MM.1S (cell line): ENCODE data around the gene ATP1A2.

Source experiments
- DNase-seq: peaks from one replicate; pipeline ENCODE4 v3.0.0-alpha.2; 2015
- H2AFZ ChIP-seq: fragments of 300-600 bp; sonication (generic); 2 replicates; pipeline ENCODE4 v1.6.0; 2016; ENCODE audit warnings: antibody characterized with exemption, low read length
- H3F3A ChIP-seq: fragments of 300-600 bp; sonication (generic); 2 replicates; pipeline ENCODE4 v1.6.1; 2016; ENCODE audit warnings: mild to moderate bottlenecking, antibody characterized with exemption, low read length, moderate library complexity, mixed read lengths; ENCODE audit not compliant: insufficient read depth
- H3K27ac ChIP-seq: fragments of 300-600 bp; sonication (generic); 2 replicates; pipeline ENCODE4 v1.5.1; 2016; ENCODE audit warnings: mild to moderate bottlenecking, low read length
- H3K27me3 ChIP-seq: fragments of 300-600 bp; sonication (generic); replicated peaks from 2 replicates; pipeline ENCODE4 v1.6.0; 2016; ENCODE audit warnings: low read length; ENCODE audit not compliant: insufficient read depth
- H3K36me3 ChIP-seq: fragments of 300-600 bp; sonication (generic); replicated peaks from 2 replicates; pipeline ENCODE4 v1.6.1; 2016; ENCODE audit warnings: mild to moderate bottlenecking, low read length, mixed read lengths; ENCODE audit not compliant: insufficient read depth
- H3K4me1 ChIP-seq: fragments of 300-600 bp; sonication (generic); 2 replicates; pipeline ENCODE4 v1.6.1; 2016; ENCODE audit warnings: low read length, mixed read lengths
- H3K4me2 ChIP-seq: fragments of 300-600 bp; sonication (generic); 2 replicates; pipeline ENCODE4 v1.6.0; 2016; ENCODE audit warnings: low read depth, low read length
- H3K4me3 ChIP-seq: fragments of 300-600 bp; sonication (generic); 2 replicates; pipeline ENCODE4 v1.5.1; 2016; ENCODE audit warnings: low read length, mixed read lengths
- H3K79me2 ChIP-seq: fragments of 300-600 bp; sonication (generic); 2 replicates; pipeline ENCODE4 v1.6.1; 2016; ENCODE audit warnings: mixed run types, low read length, mixed read lengths
- H3K9ac ChIP-seq: fragments of 300-600 bp; sonication (generic); 2 replicates; pipeline ENCODE4 v1.6.1; 2016; ENCODE audit warnings: low read length, mixed read lengths
- H3K9me2 ChIP-seq: fragments of 300-600 bp; sonication (generic); replicated peaks from 2 replicates; pipeline ENCODE4 v1.6.1; 2016; ENCODE audit warnings: mild to moderate bottlenecking, low read length, mixed read lengths; ENCODE audit not compliant: insufficient read depth
- H3K9me3 ChIP-seq: fragments of 300-600 bp; sonication (generic); replicated peaks from 2 replicates; pipeline ENCODE4 v1.6.1; 2016; ENCODE audit warnings: mild to moderate bottlenecking, low read length, mixed read lengths; ENCODE audit not compliant: insufficient read depth
- H4K20me1 ChIP-seq: fragments of 300-600 bp; sonication (generic); 2 replicates; pipeline ENCODE4 v1.6.1; 2016; ENCODE audit warnings: mild to moderate bottlenecking, low read length, moderate library complexity, mixed read lengths; ENCODE audit not compliant: insufficient read depth
- EZH2 ChIP-seq: fragments of 300-600 bp; sonication (generic); optimal IDR thresholded peaks from 2 replicates; pipeline ENCODE3; 2017; ENCODE audit warnings: low read depth, mild to moderate bottlenecking, antibody characterized with exemption, low read length, mixed read lengths
- EZH2phosphoT487 ChIP-seq: fragments of 300-600 bp; sonication (generic); IDR thresholded peaks from 2 replicates; pipeline ENCODE4 v1.6.1; 2018; ENCODE audit warnings: antibody characterized with exemption, low read length
- TF ChIP-seq, protein P1 (sequence below): fragments of 300-600 bp; sonication (generic); IDR thresholded peaks from 2 replicates; pipeline ENCODE4 v1.5.1; 2016; ENCODE audit warnings: antibody characterized with exemption, low read length, mixed read lengths

ATP1A2 gene

GRCh38 chr1:160144921-160145320, 29.4 kb downstream of the ATP1A2 start:
- H3K36me3 ChIP-seq: no peaks in the 10 kb centered on the region
- no peak overlapping the region for H2AFZ ChIP-seq
- H3F3A ChIP-seq: no peaks in the 10 kb centered on the region
- H3K9me2 ChIP-seq: no peaks in the 10 kb centered on the region
- no peaks in the 10 kb centered on the region for H3K9me3 ChIP-seq
- H3K4me3 ChIP-seq: no peak overlapping the region
- H3K27me3 ChIP-seq: no peaks in the 10 kb centered on the region
- no peak for TF ChIP-seq EZH2phosphoT487
- TF ChIP-seq, protein P1, sequence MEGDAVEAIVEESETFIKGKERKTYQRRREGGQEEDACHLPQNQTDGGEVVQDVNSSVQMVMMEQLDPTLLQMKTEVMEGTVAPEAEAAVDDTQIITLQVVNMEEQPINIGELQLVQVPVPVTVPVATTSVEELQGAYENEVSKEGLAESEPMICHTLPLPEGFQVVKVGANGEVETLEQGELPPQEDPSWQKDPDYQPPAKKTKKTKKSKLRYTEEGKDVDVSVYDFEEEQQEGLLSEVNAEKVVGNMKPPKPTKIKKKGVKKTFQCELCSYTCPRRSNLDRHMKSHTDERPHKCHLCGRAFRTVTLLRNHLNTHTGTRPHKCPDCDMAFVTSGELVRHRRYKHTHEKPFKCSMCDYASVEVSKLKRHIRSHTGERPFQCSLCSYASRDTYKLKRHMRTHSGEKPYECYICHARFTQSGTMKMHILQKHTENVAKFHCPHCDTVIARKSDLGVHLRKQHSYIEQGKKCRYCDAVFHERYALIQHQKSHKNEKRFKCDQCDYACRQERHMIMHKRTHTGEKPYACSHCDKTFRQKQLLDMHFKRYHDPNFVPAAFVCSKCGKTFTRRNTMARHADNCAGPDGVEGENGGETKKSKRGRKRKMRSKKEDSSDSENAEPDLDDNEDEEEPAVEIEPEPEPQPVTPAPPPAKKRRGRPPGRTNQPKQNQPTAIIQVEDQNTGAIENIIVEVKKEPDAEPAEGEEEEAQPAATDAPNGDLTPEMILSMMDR: no peak
- TF ChIP-seq EZH2: no peak
- no peaks in the 10 kb centered on the region for H4K20me1 ChIP-seq
- no peak overlapping the region for H3K9ac ChIP-seq
- no peaks in the 10 kb centered on the region for H3K79me2 ChIP-seq
- DNase-seq: no peak
- H3K4me1 ChIP-seq: no peaks in the 10 kb centered on the region
- no peak overlapping the region for H3K27ac ChIP-seq
- H3K4me2 ChIP-seq: no peak overlapping the region

- Histone ChIP-seq H3K9me2 (no peaks in the 10 kb centered on the region), H3K4me3 (no peak overlapping the region), H3K79me2 (no peaks in the 10 kb centered on the region), H2AFZ (no peak overlapping the region), H4K20me1 (no peaks in the 10 kb centered on the region), H3F3A (no peaks in the 10 kb centered on the region), H3K36me3 (no peaks in the 10 kb centered on the region), H3K27ac (no peak overlapping the region), H3K27me3 (no peaks in the 10 kb centered on the region), H3K9me3 (no peaks in the 10 kb centered on the region), H3K4me1 (no peaks in the 10 kb centered on the region), H3K4me2 (no peak overlapping the region), H3K9ac (no peak overlapping the region)
- no peak for TF ChIP-seq EZH2
- TF ChIP-seq, protein P1: no peak
- no peak for DNase-seq
Observed at GRCh38 chr1:160146107-160146506, 30.5 kb downstream of the ATP1A2 start.

GRCh38 chr1:160148121-160148520, 32.6 kb downstream of the ATP1A2 start:
- Histone ChIP-seq H3K27ac (no peak overlapping the region), H3K4me3 (no peak overlapping the region), H2AFZ (no peak overlapping the region), H3K4me1 (no peaks in the 10 kb centered on the region), H3K27me3 (no peaks in the 10 kb centered on the region), H4K20me1 (no peaks in the 10 kb centered on the region), H3K9me2 (no peaks in the 10 kb centered on the region), H3K4me2 (no peak overlapping the region), H3K9ac (no peak overlapping the region), H3K79me2 (no peaks in the 10 kb centered on the region), H3K9me3 (no peaks in the 10 kb centered on the region), H3F3A (no peaks in the 10 kb centered on the region), H3K36me3 (no peaks in the 10 kb centered on the region)
- TF ChIP-seq EZH2: no peak
- TF ChIP-seq, protein P1: no peak
- no peak for TF ChIP-seq EZH2phosphoT487
- DNase-seq: no peak
